Aorta (tissue), 5 donors: ENCODE data around the gene RCAN2. TPM values are rescaled to one million over a fixed set of nuclear protein-coding genes. Genes with fewer than 3 reads are reported as not detected.
A peak's percentile ranks its signal among the peaks of the same experiment; 100 is the strongest.

Experiments
- ATAC-seq: fragments of 200-7000 bp; cut with Tn5 transposase; one replicate; pipeline ENCODE4 v1.9.1; 2022; ENCODE audit warnings: moderate library complexity; ENCODE audit not compliant: low FRiP score
- DNase-seq, 2 donors: peaks; one replicate each; pipeline ENCODE4 v3.0.0-alpha.2; 2020
- H3K27ac ChIP-seq, 2 donors: one replicate each; pipeline ENCODE4 v1.5.1; 2013; ENCODE audit warnings: low read length in 2 of 2, mild to moderate bottlenecking in 2 of 2, moderate library complexity in 2 of 2, control low read depth in 1 of 2, inconsistent platforms in 1 of 2, low read depth in 1 of 2
- H3K27me3 ChIP-seq, 2 donors: one replicate each; pipeline ENCODE4 v1.6.1; 2013; ENCODE audit warnings: control low read depth in 1 of 2, low read length in 1 of 2, mild to moderate bottlenecking in 1 of 2, moderate library complexity in 1 of 2; ENCODE audit not compliant: insufficient read depth in 2 of 2, control insufficient read depth in 1 of 2
- H3K36me3 ChIP-seq, 2 donors: one replicate each; pipeline ENCODE4 v1.6.1; 2013; ENCODE audit warnings: control low read depth in 1 of 2, low read length in 1 of 2, mild to moderate bottlenecking in 1 of 2; ENCODE audit not compliant: insufficient read depth in 2 of 2, control insufficient read depth in 1 of 2
- H3K4me1 ChIP-seq, 2 donors: one replicate each; pipeline ENCODE4 v1.6.1; 2013; ENCODE audit warnings: low read length in 2 of 2, control low read depth in 1 of 2, mild to moderate bottlenecking in 1 of 2, moderate library complexity in 1 of 2; ENCODE audit not compliant: insufficient read depth in 2 of 2, control insufficient read depth in 1 of 2
- H3K4me3 ChIP-seq, 2 donors: one replicate each; pipeline ENCODE4 v1.5.1; 2013; ENCODE audit warnings: low read length in 2 of 2, control low read depth in 1 of 2, mild to moderate bottlenecking in 1 of 2
- H3K9me3 ChIP-seq: one replicate; pipeline ENCODE4 v1.6.1; 2013; ENCODE audit warnings: mild to moderate bottlenecking, low read length; ENCODE audit not compliant: control insufficient read depth
- WGBS, 2 donors: extraction: QIAGEN DNeasy Blood & Tissue Kit; methylation state at CpG; one replicate each; pipeline ENCODE4 v1.1.7; 2013; 5-methylcytosine and 5-hydroxymethylcytosine counted together
- intact Hi-C, 2 donors: fragments of 100-400 bp; cut with DNase I; formaldehyde crosslinking; loops; one replicate each; pipeline versions ENCODE4 v1.14.2 to v1.15.0; 2022
- polyA plus RNA-seq, 2 donors: library from polyadenylated mRNA; stranded (reverse); fragments of 200-250 nt; gene quantifications; one replicate each; pipeline ENCODE4 v1.2.3, GENCODE V29; 2013
- total RNA-seq, 2 donors: library from RNA; stranded (reverse); fragmentation: NEBNext Ultra II Directional; extraction: Animal tissue kit (Norgen Biotek cat#: 25700); gene quantifications; one replicate each; pipeline ENCODE4 v1.2.1, GENCODE V29; 2021
- donor health status: healthy with polysubstance abuse.
- donor health status: Bipolar disorder and iron deficiency.
- donor health status: DM: no; HTN: no; CAD: no.
- donor health status: DM: no; HTN: no; CAD: no.
- donor health status: DM: yes; HTN: yes; CAD: no.

The RCAN2 gene
- total and polyA plus RNA-seq, 4 donors: 87.3 to 235 (median 130) TPM

DNA sequence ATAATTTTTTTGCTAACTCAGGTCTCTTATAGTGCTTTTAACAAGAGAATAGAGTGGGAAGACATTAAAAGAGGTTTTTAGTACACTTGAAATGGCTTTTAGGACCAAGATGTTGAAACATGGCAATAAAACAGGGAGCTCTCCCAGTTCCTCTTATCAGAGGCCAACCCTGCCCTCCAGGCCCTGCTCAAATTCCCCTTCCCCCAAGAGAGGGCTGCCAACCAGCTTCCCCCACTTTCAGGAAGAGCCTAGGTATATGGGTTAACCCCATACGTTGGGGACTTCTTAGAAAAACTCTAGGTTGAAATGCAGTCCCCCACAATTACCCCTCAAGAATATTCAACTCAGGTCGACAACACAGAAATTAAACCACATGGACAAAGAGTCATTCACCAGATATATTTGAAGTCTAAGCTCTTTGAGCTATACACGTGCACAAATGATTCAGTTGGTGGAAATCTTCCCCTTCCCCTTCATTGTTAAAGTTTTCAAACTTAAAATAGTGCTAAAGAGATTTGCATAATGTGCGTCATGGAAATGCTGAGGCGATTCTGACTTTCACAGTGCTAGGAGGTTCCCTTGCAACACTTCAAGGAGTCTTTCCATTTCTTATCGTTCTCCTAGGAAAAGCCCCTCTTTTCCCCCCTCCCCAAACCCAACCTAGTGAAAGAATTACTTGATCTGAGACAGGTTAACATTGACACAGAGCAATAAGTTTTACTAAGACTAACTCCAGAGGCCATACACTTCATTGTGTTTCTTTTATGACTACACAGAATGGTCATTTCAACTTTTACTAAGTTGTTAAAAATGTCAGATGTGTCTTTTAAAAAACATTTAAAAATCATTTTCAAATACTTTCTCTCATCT lies 270.7 kb downstream of the RCAN2 start:
- Histone ChIP-seq H3K27me3 (no peaks in the 10 kb centered on the region), H3K4me1 (peaks cover 3 to 7% of the 10 kb centered on the region in 2 donors), H3K27ac (no peak overlapping the region), H3K9me3 (no peaks in the 10 kb centered on the region), H3K36me3 (no peaks in the 10 kb centered on the region), H3K4me3 (no peak overlapping the region)
- intact Hi-C loops: loop anchor here (2.0 to 10.0 kb wide), 3 partner anchors 192 to 407 kb away; no protein-coding TSS in a partner anchor
- no peak for ATAC-seq
- WGBS, 2 donors: 54 to 61% methylated on average over 6 of the region's 6 CpGs
- DNase-seq: no peak

- Histone ChIP-seq H3K4me1 (peaks cover 3 to 7% of the 10 kb centered on the region in 2 donors), H3K36me3 (no peaks in the 10 kb centered on the region), H3K4me3 (no peak overlapping the region), H3K27me3 (no peaks in the 10 kb centered on the region), H3K27ac (no peak overlapping the region), H3K9me3 (no peaks in the 10 kb centered on the region)
- ATAC-seq: no peak
- intact Hi-C loops: loop anchor here (2.0 to 10.0 kb wide), 3 partner anchors 193 to 408 kb away; no protein-coding TSS in a partner anchor
- no peak for DNase-seq
These were observed 271.6 kb downstream of the RCAN2 start for GRCh38 chr6:46219661-46220060.

GRCh38 chr6:46218457-46218856 lies 272.8 kb downstream of the RCAN2 start:
- DNase-seq (no peak), ATAC-seq (no peak)
- no peak overlapping the region for H3K4me3 ChIP-seq
- intact Hi-C loops: no loop called here
- peaks cover 3 to 7% of the 10 kb centered on the region in 2 donors for H3K4me1 ChIP-seq
- peak overlapping the region; percentile 88 to 96 for H3K27ac ChIP-seq
- H3K27me3 ChIP-seq: no peaks in the 10 kb centered on the region
- H3K36me3 ChIP-seq: no peaks in the 10 kb centered on the region
- 76 to 77% methylated on average over 2 of the region's 2 CpGs for WGBS, 2 donors
- H3K9me3 ChIP-seq: no peaks in the 10 kb centered on the region

GRCh38 chr6:46217671-46218131 lies 273.5 kb downstream of the RCAN2 start:
- peak overlapping the region; percentile 88 to 96 for H3K27ac ChIP-seq
- WGBS, 2 donors: 28 to 31% methylated on average over 5 of the region's 5 CpGs
- ATAC-seq (peak; percentile 76), DNase-seq (peak in 1 of 2 donors; percentile 69)
- intact Hi-C loops: no loop called here
- H3K4me1 ChIP-seq: peaks cover 3 to 7% of the 10 kb centered on the region in 2 donors
- H3K36me3 ChIP-seq: no peaks in the 10 kb centered on the region
- H3K27me3 ChIP-seq: no peaks in the 10 kb centered on the region
- H3K4me3 ChIP-seq: no peak overlapping the region
- no peaks in the 10 kb centered on the region for H3K9me3 ChIP-seq

DNA sequence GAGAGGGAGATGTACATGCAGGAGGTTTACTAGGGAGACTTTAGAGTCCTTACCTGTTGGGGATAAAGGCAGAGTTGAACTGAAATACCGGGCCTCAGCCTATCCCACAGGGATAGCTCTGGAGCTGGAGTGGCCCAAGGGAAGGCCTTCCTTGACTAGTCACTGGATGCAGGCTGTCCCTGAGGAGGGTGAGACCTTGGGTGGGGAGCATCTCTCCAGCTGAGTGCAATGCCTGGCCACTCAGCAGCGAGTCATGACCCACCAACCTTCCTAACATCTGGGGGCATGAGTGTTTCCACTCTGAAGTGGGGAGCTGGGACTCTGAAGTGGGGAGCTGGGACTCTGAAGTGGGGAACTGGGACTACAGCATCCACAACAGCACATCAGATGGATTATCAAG lies 274.4 kb downstream of the RCAN2 start:
- Histone ChIP-seq H3K36me3 (no peaks in the 10 kb centered on the region), H3K27ac (peak overlapping the region; percentile 62 to 85), H3K27me3 (no peaks in the 10 kb centered on the region), H3K4me3 (no peak overlapping the region), H3K9me3 (no peaks in the 10 kb centered on the region), H3K4me1 (peaks cover 3 to 7% of the 10 kb centered on the region in 2 donors)
- intact Hi-C loops: no loop called here
- 85 to 94% methylated on average over 2 of the region's 2 CpGs for WGBS, 2 donors
- DNase-seq (no peak), ATAC-seq (no peak)

GRCh38 chr6:46215777-46216176 lies 275.5 kb downstream of the RCAN2 start:
- H3K4me3 ChIP-seq: no peak overlapping the region
- ATAC-seq: no peak
- H3K9me3 ChIP-seq: no peaks in the 10 kb centered on the region
- H3K27ac ChIP-seq: no peak overlapping the region
- 82 to 88% methylated on average over 4 of the region's 4 CpGs for WGBS, 2 donors
- DNase-seq: no peak
- peaks cover 3 to 7% of the 10 kb centered on the region in 2 donors for H3K4me1 ChIP-seq
- intact Hi-C loops: no loop called here
- no peaks in the 10 kb centered on the region for H3K36me3 ChIP-seq
- H3K27me3 ChIP-seq: no peaks in the 10 kb centered on the region

DNA sequence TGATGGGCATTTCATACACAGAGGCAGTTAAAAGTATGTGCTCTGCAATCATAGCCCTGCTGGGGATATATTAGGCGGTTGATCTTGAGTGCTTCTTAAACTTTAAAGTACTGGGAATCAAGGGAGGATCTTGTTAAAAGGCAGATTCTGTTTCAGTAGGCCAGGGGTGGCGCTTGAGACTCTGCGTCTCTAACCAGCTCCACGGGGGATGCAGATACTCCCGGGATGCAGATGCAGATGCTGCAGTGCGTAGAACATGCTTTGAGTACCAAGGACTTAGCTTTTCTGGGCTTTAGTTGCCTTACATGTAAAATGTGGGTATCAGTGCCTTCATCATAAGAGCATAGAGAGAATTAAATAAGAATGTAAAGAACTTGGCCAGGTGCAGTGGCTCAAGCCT lies 276.0 kb downstream of the RCAN2 start:
- Histone ChIP-seq H3K27me3 (no peaks in the 10 kb centered on the region), H3K9me3 (no peaks in the 10 kb centered on the region), H3K4me3 (no peak overlapping the region), H3K4me1 (peaks cover 0 to 7% of the 10 kb centered on the region in 2 donors), H3K36me3 (no peaks in the 10 kb centered on the region), H3K27ac (no peak overlapping the region)
- WGBS, 2 donors: 71 to 74% methylated on average over 6 of the region's 6 CpGs
- intact Hi-C loops: no loop called here
- ATAC-seq (no peak), DNase-seq (no peak)

DNA sequence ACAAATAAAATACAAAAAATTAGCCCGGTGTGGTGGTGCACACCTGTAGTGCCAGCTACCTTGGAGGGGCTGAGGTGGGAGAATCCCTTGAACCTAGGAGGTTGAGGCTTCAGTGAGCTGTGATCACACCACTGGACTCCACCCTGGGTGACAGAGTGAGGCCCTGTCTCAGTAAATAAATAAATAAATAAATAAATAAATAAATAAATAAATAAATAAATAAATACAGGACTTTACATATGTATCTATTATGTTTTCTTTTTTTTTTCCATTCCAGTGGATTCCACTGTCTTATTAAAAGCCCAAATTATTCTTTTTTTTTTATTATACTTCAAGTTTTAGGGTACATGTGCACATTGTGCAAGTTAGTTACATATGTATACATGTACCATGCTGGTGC lies 279.3 kb downstream of the RCAN2 start:
- intact Hi-C loops: no loop called here
- no peak for ATAC-seq
- WGBS, 2 donors: 96 to 98% methylated on average over 1 of the region's 1 CpG
- Histone ChIP-seq H3K36me3 (no peaks in the 10 kb centered on the region), H3K4me3 (no peak overlapping the region), H3K27ac (no peak overlapping the region), H3K9me3 (no peaks in the 10 kb centered on the region), H3K27me3 (no peaks in the 10 kb centered on the region), H3K4me1 (no peaks in the 10 kb centered on the region)
- no peak for DNase-seq

DNA sequence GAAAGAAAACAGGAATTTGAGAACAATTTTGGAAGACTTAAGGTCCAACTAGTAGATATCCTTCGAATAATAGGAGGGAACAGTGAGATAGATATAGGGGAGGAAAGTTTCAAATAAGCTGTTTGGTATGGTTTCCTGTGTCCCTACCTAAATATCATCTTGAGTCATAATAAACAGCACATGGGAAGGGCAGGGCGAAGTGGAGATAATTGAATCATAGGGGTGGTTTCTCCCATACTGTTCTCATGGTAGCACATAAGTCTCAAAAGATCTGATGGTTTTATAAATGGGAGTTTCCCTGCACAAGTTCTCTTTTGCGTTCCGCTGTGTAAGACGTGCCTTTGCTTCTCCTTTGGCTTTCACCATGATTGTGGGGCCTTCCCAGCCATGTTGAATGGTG lies 281.0 kb downstream of the RCAN2 start:
- H3K9me3 ChIP-seq: no peaks in the 10 kb centered on the region
- 92% methylated on average over 5 of the region's 5 CpGs for WGBS, 2 donors
- no peaks in the 10 kb centered on the region for H3K4me1 ChIP-seq
- ATAC-seq (no peak), DNase-seq (no peak)
- no peak overlapping the region for H3K27ac ChIP-seq
- H3K4me3 ChIP-seq: no peak overlapping the region
- H3K36me3 ChIP-seq: no peaks in the 10 kb centered on the region
- intact Hi-C loops: no loop called here
- H3K27me3 ChIP-seq: no peaks in the 10 kb centered on the region
